IPS-NIHi7 (cell line): ENCODE measurements around the gene NTM.

Experiments used
- DNase-seq: peaks from one replicate; pipeline ENCODE4 v3.0.0; 2012; ENCODE audit warnings: mixed read lengths; ENCODE audit errors: extremely low spot score

Gene NTM

DNA sequence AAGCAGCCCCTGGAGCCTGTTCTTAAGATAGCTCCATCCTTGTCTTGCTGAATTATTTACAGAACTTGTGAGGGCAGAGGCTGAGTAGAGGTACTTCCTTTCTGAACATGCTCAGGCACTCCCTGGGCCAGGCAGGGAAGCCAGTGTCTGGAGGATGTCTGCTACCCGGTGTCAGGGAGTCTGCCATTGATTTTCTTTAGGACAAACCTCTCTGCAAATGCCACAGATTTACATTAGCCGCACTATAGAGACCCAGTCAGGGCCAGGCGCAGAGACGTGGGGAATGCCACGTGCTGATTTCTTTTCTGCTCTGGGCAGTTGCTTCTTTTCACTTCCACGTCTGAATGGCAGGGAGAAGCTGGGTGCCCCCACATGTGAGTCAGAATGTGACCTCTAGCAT, 585.5 kb downstream of the NTM start:
- no peak for DNase-seq

DNA sequence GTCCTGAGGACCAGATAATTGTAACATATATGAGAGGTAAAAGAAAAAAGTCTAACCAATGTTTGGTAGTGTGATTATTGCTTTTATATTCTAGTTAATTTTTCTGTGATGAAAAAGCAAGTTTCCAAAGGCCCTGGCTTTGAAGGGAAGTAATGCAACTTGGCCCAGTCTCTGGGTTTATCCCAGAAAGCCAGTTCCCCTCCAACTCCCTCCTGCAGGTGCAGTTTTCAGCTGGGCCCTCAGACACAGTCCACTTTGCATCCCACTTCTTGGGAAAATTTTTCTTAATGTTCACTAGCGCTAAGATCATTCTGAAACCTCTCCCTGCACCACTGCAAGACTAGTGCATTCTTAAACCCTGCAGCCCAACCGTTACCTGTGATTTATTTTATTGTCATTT, 586.8 kb downstream of the NTM start:
- DNase-seq: no peak

DNA sequence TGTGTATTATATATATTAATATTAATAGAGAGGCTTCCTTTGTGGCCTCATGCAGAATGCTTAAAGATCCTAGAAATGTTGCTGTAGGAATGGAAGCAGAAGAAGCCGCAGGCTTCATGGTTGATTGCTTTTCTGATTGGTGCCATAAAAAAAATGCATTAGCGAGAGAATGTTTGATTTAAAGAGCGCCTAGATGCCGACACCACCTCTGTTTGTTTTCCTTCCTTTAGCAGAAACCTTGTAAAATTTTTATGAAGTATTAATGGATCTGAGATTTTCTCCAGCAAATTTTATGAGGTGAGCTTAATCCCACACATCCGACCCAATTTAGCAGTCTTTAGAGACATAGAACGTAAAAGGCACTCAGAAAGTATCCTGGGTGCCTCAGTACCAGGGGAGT, 587.5 kb downstream of the NTM start:
- no peak for DNase-seq

DNA sequence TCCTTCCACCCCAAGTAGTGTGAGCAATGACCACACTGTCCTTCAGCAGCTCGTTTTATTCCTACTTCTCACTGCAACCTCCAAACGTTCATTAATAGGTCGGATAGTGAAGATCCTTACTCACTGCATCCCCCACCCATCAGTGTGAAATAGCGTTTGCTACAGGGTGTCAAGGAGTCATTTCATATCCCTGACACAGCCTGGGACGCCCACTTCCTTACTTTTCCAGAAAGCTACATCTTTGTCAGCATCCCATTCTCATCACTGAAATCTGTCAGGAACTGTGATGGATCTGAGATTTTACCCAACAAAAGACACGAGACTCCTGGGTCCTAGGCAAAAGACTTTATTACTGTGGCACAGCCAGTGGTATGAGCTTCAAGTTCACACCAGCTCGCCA, 592.4 kb downstream of the NTM start:
- no peak for DNase-seq

DNA sequence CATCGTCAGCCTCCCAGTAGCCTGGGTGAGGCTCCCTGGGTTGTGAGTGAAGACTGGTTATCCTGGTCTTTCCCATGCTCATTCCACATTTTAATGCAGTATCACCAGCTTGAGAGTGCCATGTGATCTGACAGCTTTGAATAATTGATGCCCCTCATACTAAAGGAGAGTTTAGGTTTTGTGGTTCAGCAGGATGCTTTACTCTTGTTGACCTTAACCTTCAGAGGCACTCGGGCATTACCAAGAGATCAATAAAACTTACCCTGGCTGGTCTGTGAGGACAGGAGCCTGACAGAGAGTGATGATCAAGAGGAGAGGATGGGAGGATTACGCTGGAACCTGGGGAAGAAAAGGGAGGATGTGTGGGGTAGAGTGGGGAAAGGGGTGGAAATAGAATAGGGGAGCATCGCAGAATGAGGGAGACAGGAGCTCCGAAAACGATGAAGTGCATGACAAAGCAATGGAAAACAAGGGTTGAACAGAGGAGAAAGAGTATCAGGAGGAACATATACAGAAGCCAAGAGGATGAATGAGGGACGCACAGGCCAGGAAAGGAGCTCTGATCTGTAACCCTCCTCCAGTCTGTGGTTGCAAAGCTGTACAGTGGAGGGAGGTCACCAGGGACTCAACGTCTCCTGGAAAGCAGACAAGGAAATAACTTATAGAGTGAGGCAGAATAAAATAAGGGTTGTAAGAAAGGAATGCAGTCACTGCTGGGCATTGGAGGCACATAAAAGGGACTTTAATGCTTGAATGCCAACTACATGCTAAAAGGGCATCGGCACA, 594.5 kb downstream of the NTM start:
- no peak for DNase-seq

DNA sequence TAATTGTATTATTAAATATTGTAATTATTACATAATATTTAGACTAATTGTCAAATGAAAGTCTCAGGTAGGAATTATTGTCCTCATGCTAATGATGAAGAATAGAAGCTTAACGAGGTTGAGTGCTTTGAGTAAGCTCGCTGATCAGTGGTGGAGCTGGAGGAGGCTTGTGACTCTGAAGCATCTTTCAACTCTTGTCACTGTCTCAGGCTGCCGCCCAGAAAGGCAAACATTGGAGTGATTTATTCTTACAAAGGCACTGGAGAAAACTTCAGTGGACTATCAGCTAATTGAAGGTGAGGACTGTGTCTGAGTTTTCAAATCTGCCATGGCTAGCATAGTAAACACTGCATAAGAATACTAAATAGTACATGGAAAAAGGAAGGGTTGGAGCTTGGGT, 595.1 kb downstream of the NTM start:
- no peak for DNase-seq

DNA sequence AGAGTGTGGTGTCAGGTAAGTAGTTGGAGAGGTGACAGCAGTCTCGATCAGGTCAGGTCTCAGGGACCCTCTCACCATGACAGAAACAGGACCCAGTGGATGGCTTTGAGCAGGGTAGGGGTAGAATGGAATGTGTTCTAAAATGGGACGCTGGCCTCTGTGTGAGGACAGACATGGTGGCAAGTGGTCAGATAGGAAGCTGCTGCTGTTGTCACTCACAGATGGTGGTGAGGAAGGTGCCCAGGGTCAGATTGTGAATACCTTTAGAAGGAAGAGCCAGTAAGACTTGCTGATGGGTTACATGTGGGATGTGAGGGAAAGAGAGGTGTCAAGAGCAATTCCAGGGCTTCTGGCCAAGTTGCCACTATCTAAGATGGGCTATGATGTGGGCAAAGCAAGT, 596.3 kb downstream of the NTM start:
- no peak for DNase-seq

DNA sequence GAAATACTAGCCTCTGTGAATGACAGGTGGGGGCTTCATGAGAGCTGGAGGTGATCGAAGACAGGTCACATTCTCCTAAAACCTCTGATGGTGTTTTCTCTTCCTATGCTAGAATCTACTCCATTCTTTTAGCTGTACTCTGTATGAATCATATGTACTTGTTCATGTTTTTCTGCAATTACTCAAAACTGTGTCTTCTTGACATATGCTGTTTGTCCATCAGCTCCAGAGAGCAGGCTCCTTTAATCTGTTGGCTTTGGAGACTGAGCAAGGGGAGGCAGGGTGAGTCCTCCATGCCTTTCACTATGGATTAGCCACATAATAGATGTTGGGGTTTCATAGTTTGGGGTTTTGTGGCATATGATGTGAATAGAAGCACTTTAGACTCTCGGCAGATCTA, 598.8 kb downstream of the NTM start:
- DNase-seq: no peak

DNA sequence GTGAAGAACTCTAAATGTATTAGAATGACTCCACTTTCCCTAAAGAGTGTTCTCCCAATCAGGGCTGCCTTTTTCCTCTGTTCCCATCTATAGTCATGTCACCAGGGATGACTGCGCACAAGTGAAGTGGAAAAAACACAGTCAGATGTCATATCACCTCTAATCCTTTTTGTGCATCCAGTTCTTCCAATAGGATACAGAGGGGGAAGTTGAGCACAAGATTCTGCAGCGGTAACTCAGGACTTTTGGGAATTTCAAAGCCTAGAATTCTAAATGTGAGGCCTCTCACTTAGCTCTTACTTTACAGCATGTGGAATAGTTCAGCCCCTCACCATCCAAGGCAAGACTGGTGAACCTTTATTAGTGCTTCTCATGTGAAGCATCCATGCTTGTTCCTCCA, 602.6 kb downstream of the NTM start:
- DNase-seq: no peak

DNA sequence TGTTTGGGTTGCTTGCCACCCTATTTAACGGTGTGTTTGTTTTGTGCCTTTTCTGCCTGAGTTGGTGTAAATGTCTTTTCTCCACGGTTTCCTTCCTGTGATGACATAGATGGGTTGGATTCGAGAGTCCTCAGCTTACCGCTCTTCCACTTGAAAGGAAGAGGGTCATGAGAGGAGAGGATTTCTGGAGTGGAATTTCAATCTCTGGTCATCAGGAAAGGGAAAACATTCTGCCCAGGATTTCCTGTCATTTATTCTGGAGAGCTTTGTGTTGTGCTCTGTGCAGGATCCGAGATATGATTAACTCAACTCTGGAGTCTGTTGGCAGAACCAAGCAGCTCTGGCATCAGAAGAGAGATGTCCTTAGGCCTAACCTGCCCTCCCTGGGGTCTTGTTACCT, 605.2 kb downstream of the NTM start:
- DNase-seq: no peak

DNA sequence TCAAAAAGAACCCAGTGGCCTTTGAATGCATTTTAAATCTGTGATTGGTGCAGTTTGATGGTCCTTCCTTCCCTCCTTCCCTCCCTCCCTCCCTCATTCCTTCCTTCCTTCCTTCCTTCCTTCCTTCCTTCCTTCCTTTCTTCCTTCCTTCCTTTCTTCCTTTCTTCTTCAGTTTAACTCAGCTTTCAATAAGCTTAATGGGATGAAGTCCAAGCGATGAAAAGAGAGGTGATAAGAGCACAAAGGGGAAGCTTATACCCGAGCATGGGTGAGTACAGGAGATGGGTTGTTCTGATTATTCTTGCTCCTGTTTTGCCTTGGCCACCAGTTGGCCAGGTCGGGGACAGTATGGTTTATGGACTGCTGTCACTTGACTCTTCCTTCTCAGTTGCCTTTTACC, 605.6 kb downstream of the NTM start:
- no peak for DNase-seq

DNA sequence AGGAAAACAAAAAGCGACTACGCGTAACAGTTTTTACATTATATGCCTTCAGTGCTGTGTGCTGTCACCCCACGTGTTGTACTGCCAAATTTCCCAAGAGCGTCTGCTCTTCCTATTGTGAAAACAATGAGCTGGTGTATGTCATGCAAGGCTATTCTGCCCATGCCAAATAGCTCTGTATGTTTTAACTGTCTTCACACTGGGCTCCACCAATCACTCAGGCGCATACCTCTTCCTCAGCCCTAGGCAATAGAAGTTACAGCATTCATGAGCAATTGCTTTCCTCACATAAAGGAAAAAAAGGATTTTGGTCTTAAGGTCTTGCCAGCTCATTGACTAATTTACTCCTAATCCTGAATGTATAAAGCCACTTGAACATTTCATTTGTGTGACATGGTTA, 606.8 kb downstream of the NTM start:
- no peak for DNase-seq

DNA sequence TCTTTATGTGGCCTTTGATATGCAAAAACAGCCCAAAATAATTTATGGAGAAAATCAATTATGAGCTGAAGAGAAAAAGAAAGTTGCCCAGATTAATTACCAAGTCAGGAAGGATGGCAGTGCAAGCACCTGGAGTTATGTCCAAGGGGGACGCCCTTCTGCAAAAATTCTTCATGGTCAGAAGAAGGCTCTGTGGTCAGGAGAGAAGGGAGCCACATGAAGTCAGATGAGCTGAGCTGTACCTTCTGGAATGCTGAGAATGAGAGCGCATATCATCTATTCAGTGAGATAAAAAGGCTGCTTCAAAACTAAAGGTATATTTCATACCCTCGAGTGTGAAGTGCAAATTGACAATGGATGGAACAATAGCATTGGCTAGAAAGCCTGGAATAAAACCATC, 607.4 kb downstream of the NTM start:
- DNase-seq: peak; percentile 35

DNA sequence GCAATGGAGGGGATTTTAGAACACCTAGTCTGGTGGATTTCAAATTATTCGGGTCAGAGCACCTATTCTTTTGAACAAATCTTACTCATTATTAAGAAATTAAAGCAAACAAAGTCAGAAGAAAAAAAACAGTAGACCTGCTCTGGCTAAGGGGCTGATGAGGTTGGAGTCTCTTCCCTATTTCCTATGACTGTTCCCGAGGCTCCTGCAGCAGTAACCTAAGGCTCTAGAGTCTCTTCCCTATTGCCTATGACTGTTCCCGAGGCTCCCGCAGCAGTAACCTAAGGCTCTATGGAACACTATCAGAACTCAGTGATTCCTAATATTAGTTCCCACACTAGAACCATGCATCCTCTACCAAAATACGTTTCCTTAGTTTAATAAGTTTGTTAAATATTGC, 607.9 kb downstream of the NTM start:
- peak; percentile 41 for DNase-seq

DNA sequence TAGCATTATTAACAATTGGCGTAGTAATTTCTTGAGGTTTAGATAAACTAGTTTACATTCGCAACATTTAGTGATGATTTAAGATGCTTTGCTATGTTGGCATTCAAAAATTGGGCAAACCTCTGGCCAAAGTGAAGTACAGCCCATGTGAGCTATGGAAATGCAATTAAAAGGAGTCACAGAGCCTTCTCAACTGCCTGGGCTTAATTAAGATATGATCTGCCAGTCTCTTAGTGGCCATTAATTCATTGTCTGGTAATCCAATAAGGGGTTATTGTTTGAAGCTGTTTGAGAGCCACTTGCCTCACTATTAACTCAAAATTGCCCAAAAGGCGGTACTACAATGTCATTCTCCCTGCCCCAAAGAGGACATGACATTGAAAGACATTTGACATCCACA, 608.9 kb downstream of the NTM start:
- DNase-seq: no peak

DNA sequence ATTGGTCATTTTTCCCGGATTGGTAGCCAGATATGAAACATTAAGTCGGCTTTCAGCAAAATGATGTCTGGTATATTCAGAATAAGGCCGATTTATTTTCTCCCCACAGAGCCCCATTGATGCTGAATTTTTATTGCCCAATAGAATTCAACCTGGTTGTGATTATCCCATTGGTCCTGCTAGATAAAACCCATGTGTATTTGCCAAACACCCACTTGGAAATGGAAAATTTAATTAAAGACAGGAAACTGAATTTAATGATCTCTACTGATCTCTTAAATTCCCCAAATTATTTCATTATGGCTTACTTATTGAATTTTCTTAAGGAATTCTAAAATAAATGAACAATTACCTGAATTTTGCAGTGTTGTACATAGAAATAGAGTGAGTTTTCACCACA, 609.8 kb downstream of the NTM start:
- DNase-seq: no peak

DNA sequence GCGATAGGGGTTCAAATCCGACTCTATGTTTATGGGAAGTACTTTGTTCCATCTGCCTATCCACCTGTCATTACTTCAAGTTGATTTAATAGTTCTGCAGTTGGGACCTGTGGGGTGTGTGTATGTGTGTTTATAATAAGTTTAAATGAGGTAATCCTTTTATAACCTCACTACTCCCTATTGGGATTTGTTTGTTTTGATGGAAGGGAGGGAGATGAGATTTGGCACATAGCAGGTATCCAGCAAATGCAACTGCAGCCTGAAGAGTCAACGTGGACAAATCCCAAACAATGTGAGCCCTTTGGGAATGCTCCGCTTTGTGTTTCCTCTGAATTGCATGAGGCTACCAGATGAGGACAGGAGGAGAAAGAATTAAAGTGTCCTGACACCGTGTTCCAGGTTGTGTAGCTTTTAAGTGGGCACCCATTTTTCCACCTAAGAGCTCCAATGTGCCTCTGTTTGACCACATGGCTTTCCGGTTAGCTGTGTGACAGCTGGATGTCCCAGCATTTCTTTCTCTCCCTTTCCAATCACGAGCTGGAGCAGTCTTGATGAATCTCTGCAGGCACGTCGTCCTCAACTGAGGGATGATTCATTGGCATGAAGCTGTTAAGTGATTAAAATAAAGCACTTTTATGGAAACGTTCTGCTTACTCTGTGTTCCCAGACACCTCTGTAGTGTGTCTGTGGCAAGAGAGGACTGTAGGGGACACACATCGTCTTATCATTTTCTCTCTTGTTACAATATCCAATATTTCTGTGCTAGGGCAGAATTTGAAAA, 610.7 kb downstream of the NTM start:
- no peak for DNase-seq

DNA sequence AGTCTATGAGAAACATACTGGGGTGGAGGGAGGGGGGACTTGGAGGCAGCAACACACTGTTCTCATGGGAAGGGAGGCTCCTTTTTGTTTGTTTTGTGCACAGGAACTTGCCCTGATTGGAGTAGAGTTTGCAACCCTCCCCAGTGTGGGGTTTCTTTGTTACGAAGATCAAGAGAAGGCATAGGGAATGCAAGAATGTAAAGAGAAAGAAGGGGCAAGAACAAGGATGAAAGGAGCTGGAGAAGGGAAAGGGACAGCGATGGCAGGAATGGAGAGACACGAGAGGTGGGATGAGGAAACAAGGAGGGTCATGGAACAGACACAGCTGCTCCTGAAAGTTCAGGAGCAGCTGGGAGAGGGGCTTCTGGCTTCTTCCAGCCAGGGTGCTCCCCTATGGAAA, 611.7 kb downstream of the NTM start:
- peak; percentile 78 for DNase-seq

DNA sequence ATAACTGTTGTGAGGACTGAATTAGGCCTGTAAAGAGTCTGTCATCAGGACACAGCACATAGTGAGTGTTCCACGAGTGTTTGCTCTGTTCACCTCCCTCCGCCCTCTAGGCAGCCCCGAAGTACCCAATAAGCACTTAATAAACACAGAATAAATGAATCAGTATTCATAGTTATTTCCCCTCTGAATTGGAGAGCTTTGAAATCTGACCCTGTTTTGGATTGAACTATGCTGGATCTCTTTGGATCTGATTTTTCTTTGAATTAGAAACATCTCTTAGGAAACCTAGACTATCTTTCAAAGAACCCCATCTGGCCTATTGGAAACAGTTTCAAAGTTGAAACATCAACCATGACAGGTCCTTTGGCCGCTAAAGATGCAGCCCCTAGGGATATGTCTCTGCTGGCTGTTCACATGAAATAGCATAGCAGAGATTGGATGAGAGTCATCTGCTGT, 615.5 kb downstream of the NTM start:
- DNase-seq: no peak

DNA sequence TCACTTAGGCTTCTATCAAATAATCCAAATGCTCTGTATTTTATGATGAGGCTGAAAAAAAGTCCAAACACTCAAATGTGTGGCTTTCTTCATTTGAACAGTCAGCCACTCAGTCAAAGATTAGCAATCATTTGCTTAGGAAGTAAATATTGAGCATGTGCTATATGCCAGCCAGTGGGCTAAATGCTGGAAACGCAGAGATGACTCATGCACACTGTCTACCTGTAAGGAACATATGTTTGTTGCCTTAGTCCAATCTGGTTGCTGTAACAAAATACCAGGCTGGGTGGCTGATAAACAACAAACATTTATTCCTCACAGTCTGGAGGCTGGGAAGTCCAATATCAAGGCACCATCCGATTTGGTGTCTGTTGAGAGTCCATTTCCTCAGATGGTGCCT, 617.3 kb downstream of the NTM start:
- no peak for DNase-seq

DNA sequence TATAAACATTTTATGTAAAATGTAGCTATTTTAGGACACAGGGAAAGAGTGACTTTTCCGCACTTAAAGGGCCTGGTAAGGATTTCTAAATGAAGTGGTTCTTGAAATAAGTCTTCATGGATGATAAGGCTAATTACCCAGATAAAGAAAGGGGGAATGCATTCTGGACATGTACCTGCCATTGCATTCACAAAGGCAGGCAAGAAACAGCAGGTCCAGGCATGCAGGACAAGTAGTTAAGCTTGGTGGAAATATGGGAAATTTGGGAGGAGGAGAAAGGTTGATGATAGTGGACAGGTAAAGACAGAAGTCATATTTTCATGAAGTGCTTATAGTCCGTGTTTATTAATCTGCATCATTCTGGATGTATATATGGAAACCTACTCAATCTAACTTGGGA, 621.2 kb downstream of the NTM start:
- DNase-seq: no peak

DNA sequence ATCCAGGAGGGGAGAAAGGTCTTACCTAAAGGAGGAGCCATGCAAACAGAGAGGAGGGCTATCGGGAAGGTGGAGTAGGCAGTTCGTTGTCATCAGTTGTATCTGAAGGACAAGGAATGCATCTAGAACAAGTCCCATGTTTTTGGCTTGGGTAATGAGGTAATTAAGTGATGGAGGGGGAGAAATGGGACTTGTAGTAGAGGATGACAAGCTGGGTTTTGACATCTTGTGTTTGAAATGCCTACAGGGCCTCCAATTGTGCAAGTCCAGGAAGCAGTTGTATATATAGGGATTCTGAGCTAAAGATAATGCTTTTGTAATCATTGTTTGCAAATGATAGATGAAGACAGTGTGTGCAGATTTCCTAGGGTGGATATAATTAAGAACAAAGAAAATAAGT, 622.8 kb downstream of the NTM start:
- no peak for DNase-seq

DNA sequence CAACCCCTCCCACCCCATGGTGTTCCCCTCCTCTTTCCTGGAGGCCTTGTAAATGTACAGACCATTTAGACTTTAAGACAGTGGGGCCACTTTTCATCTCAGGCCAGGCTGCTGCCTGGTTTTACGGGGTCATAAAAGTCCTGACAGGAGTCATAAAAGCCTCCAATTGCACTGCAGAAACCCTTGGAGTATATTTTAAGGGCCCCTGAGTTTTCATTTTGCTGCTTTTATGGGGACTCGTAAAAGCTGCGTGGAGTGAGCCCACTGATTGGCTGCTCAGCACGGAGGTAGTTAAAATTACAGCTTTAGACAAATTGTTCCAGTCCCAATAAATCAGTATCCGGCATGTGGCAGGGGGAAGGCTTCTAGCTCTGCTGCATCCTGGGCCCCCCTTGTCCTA, 627.6 kb downstream of the NTM start:
- no peak for DNase-seq
